Lower leg skin (tissue), 4 donors: ENCODE measurements around the gene TET2. TPM values are rescaled to one million over a fixed set of nuclear protein-coding genes. Genes with fewer than 3 reads are reported as not detected.

Experiments
- DNase-seq, 2 donors: peaks; one replicate each; pipeline ENCODE4 v3.0.0-alpha.2; 2019; ENCODE audit warnings: low spot score in 2 of 2
- H3K4me3 ChIP-seq: fragments of 200-600 bp; sonication (generic); 2 replicates; pipeline ENCODE4 v1.5.1; 2017; ENCODE audit warnings: mild to moderate bottlenecking, low read depth; ENCODE audit not compliant: poor library complexity, severe bottlenecking
- POLR2A ChIP-seq, 2 donors: fragments of 450-650 bp; IDR thresholded peaks; one replicate each; pipeline ENCODE4 v1.6.1; 2016 to 2017; ENCODE audit warnings: antibody characterized with exemption in 2 of 2, mild to moderate bottlenecking in 1 of 2, moderate library complexity in 1 of 2
- WGBS, 2 donors: methylation state at CpG; one replicate each; pipeline ENCODE4 v1.1.5; 2018; 5-methylcytosine and 5-hydroxymethylcytosine counted together
- intact Hi-C: fragments of 100-400 bp; cut with DNase I; formaldehyde crosslinking; loops from one replicate; pipeline ENCODE4 v1.15.0; 2023; ENCODE audit warnings: low total_unique reads
- total RNA-seq, 4 donors: library from RNA; depleted of rRNA; stranded (reverse); fragments of >200 nt; gene quantifications; one replicate each; pipeline ENCODE4 v1.1.0, GENCODE V29; 2016
- TF ChIP-seq, protein P1 (sequence below), 3 donors: fragments of 450-650 bp; IDR thresholded peaks; one replicate each; pipeline ENCODE4 v1.5.1; 2016; ENCODE audit warnings: antibody characterized with exemption in 3 of 3, mild to moderate bottlenecking in 3 of 3, moderate library complexity in 2 of 3

The TET2 gene
- total RNA-seq, 4 donors from 2014 or later: 31.0 to 36.0 (median 32.8) TPM

DNA sequence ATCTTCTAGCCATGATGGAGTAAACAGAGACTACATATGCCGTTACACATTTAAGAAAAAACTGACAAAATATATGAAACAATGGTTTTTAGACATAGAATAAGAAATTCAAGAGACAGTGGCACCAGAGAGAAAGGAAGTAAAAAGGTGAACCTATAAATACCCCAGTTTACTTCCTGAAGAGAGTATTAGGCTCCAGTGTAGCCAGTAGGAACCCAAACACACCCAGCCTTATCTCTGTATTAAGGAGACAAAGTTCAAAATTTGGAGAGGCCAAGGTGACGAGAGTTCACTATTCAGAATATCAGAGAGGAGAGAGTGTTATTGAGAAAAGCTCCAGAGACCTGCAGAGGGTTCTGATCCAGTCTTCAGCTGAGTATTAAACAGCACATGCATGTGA, 119.0 kb downstream of the TET2 start:
- 98 to 100% methylated on average over 2 of the region's 2 CpGs for WGBS, 2 donors

DNA sequence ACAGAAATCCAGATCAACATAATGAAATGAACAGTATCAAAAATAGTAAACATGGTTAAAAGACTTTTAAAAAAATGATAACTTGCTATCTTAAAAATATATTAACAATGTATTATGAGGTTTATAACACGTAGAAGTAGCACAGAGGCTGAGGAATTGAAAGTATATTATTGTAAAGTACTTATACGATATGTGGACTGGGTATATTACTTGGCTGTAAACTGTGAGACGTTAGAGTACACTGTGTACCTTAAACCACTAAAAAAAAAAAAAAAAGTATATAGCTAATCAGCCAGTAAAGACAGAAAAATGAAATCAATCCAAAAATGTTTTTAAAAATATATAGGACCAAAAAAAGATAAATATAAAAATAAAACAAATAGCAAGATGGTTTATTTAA, 120.6 kb downstream of the TET2 start:
- TF ChIP-seq, protein P1, sequence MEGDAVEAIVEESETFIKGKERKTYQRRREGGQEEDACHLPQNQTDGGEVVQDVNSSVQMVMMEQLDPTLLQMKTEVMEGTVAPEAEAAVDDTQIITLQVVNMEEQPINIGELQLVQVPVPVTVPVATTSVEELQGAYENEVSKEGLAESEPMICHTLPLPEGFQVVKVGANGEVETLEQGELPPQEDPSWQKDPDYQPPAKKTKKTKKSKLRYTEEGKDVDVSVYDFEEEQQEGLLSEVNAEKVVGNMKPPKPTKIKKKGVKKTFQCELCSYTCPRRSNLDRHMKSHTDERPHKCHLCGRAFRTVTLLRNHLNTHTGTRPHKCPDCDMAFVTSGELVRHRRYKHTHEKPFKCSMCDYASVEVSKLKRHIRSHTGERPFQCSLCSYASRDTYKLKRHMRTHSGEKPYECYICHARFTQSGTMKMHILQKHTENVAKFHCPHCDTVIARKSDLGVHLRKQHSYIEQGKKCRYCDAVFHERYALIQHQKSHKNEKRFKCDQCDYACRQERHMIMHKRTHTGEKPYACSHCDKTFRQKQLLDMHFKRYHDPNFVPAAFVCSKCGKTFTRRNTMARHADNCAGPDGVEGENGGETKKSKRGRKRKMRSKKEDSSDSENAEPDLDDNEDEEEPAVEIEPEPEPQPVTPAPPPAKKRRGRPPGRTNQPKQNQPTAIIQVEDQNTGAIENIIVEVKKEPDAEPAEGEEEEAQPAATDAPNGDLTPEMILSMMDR (IDR thresholded peaks at IDR 0.05): no peak
- no peak for TF ChIP-seq POLR2A (IDR thresholded peaks at IDR 0.05)
- 97% methylated on average over 3 of the region's 3 CpGs for WGBS, 2 donors
- intact Hi-C loops: no loop called here

More for the DNA sequence above, 119.0 kb downstream of the TET2 start:
- intact Hi-C loops: no loop called here
- no peak for TF ChIP-seq POLR2A (IDR thresholded peaks at IDR 0.05)
- TF ChIP-seq, protein P1 (IDR thresholded peaks at IDR 0.05): no peak
- DNase-seq: no peak
- no peak overlapping the region for H3K4me3 ChIP-seq

DNA sequence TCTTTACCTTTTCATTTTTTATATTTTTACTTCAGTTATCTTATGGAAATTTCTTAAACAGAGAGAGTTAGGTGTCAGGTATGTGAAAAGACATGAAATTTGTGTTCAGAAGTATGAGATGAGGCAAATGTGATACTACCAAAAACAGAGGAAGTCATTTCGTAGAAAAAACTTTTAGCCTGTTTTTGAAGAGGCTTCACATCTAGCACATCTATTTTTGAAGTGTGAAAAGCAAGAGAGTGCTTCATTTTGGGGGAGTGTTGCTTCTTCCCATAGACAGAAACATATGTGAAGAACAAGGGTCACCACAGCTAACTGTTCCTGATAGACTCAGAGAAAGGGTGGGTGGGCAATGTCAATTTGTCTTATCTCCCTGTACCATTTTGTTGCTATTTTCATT, 125.3 kb downstream of the TET2 start:
- WGBS, 2 donors: 92 to 100% methylated on average over 1 of the region's 1 CpG

More for the DNA sequence above, 120.6 kb downstream of the TET2 start:
- no peak for DNase-seq
- H3K4me3 ChIP-seq: no peak overlapping the region

DNA sequence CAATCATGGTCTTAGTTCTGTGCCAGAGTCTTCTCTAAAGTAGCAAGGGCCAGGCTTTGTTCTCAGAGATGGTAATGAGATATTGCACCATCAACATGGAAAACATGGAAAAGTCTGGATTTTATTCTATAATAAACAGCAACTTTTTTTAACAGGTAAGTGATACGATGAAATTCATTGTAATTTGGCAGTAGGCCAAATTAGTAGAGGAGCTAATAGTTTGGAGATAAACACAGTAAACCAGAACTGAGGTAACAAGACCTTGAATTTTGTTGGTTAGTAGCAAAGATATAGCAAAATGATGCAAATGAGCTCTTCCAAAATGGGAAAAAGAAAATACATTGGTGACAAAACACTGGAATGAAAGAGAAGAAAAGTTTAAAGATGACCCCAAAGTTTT, 126.6 kb downstream of the TET2 start:
- intact Hi-C loops: no loop called here
- no peak overlapping the region for H3K4me3 ChIP-seq
- TF ChIP-seq POLR2A (IDR thresholded peaks at IDR 0.05): no peak
- TF ChIP-seq, protein P1 (IDR thresholded peaks at IDR 0.05): no peak
- DNase-seq: no peak
- 50 to 81% methylated on average over 1 of the region's 1 CpG for WGBS, 2 donors

More for the DNA sequence above, 125.3 kb downstream of the TET2 start:
- TF ChIP-seq POLR2A (IDR thresholded peaks at IDR 0.05): no peak
- TF ChIP-seq, protein P1 (IDR thresholded peaks at IDR 0.05): no peak
- intact Hi-C loops: no loop called here
- no peak overlapping the region for H3K4me3 ChIP-seq
- no peak for DNase-seq

DNA sequence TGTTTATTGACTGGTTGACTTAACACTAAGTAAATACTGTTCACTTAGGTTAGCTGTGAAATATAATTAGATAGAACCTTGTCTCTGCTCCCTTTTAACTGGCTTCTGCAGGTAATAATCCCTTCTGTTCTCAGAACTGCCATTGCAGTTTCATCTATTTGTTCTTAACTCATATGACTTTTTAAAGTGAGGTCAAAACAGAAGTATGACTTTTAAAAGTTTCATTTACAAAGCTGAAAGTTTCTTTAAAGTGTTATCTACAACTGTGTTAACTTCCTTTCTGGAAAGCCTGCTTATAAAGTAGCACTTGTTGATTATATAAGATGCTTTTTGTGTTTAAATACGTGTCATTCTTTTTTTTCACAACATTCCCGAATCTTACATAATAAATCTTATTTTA, 127.4 kb downstream of the TET2 start:
- DNase-seq: no peak
- WGBS, 2 donors: 55 to 64% methylated on average over 2 of the region's 2 CpGs
- intact Hi-C loops: no loop called here
- no peak for TF ChIP-seq POLR2A (IDR thresholded peaks at IDR 0.05)
- TF ChIP-seq, protein P1 (IDR thresholded peaks at IDR 0.05): no peak
- H3K4me3 ChIP-seq: no peak overlapping the region

DNA sequence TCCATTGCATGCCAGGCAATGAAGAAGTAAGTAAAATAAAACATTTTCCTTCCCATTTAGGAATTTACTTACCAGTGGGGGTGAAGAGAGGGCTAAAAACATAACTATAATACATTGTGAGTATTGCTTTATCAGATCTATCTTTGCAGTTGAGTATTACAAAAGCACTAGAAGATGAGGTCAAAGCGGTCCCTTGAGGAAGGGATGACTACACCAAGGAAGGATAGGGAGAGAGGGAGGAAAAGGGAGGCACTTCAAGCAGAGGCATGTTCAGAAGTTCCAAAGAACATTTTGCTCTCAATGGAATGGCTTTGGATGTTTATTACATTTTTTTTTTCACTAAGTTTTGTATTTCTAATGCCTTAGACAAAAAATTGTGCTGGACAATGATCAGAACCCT, 127.8 kb downstream of the TET2 start:
- H3K4me3 ChIP-seq: no peak overlapping the region
- WGBS, 2 donors: 91 to 97% methylated on average over 1 of the region's 1 CpG
- TF ChIP-seq, protein P1 (IDR thresholded peaks at IDR 0.05): no peak
- TF ChIP-seq POLR2A (IDR thresholded peaks at IDR 0.05): no peak
- intact Hi-C loops: no loop called here
- DNase-seq: no peak
